GM12878 (cell line): ENCODE results near the gene CYP4F3. TPM values are rescaled to one million over a fixed set of nuclear protein-coding genes. Genes with fewer than 3 reads are reported as not detected.

Source experiments
- ATAC-seq: fragments of 200-7000 bp; cut with Tn5 transposase; 3 replicates; pipeline ENCODE4 v1.9.1; 2020; ENCODE audit warnings: mild to moderate bottlenecking, moderate library complexity
- BruUV-seq: library from RNA; stranded (reverse); fragments of 400-500 nt; replicated peaks from 2 replicates; lab custom pipeline; 2021; lab: Mats Ljungman, UMichigan
- CTCF ChIA-PET: fragments of 300-600 bp; sonication (Branson Sonifier 250); formaldehyde crosslinking; extraction: SDS; loops from one replicate; lab custom pipeline; 2021; ENCODE audit warnings: inconsistent platforms; lab: Yijun Ruan, JAX
- POLR2A ChIA-PET: fragments of 350-600 bp; formaldehyde crosslinking; extraction: SDS; loops from one replicate; lab custom pipeline; 2021; ENCODE audit warnings: inconsistent platforms; lab: Charles Lee
- RAD21 ChIA-PET: fragments of 300-600 bp; sonication (Branson Sonifier 250); formaldehyde crosslinking; loops from one replicate; lab custom pipeline; 2023; ENCODE audit warnings: antibody characterized with exemption; ENCODE audit not compliant: unreplicated experiment; lab: Charles Lee
- SMC1A ChIA-PET: fragments of 300-600 bp; sonication (Branson Sonifier 250); formaldehyde crosslinking; loops from one replicate; lab custom pipeline; 2023; ENCODE audit not compliant: unreplicated experiment, uncharacterized antibody; lab: Charles Lee
- DNase-seq: peaks from one replicate; pipeline ENCODE4 v3.0.0-alpha.2; 2011; ENCODE audit warnings: low read depth, low spot score
- FAIRE-seq: peaks from 3 replicates; lab custom pipeline; 2011; peaks lifted over from hg19 to GRCh38; lab: Jason Lieb, UNC
- H2AFZ ChIP-seq: 2 replicates; pipeline ENCODE4 v1.6.0; 2011; ENCODE audit warnings: low read depth, low read length, control low read depth; ENCODE audit not compliant: control insufficient read depth
- H3K27ac ChIP-seq: 2 replicates; pipeline ENCODE4 v1.5.1; 2011; ENCODE audit warnings: control low read depth; ENCODE audit not compliant: control insufficient read depth, insufficient read depth
- H3K27me3 ChIP-seq, 2 experiments: replicated peaks in 1 of 2; 2 replicates each; pipeline versions ENCODE4 v1.6.0 to v1.6.1; 2011; ENCODE audit warnings: low read length in 1 of 2; ENCODE audit not compliant: control insufficient read depth in 2 of 2, insufficient read depth in 2 of 2
- H3K36me3 ChIP-seq, 2 experiments: 2 replicates each; pipeline ENCODE4 v1.5.1; 2011; ENCODE audit warnings: low read length in 1 of 2; ENCODE audit not compliant: control insufficient read depth in 2 of 2, insufficient read depth in 2 of 2
- H3K4me1 ChIP-seq: 2 replicates; pipeline ENCODE4 v1.6.1; 2011; ENCODE audit warnings: mild to moderate bottlenecking, low read length, moderate library complexity, mixed read lengths; ENCODE audit not compliant: control insufficient read depth, insufficient read depth
- H3K4me2 ChIP-seq: 2 replicates; pipeline ENCODE4 v1.6.0; 2011; ENCODE audit warnings: control low read depth; ENCODE audit not compliant: control insufficient read depth, insufficient read depth
- H3K4me3 ChIP-seq: fragments of 200-600 bp; sonication (generic); 2 replicates; pipeline ENCODE4 v1.5.1; 2016
- H3K79me2 ChIP-seq: 2 replicates; pipeline ENCODE4 v1.6.0; 2011; ENCODE audit warnings: low read length; ENCODE audit not compliant: control insufficient read depth, insufficient read depth
- H3K9ac ChIP-seq: 2 replicates; pipeline ENCODE4 v1.8.0; 2011; ENCODE audit warnings: low read length, control low read depth, mixed read lengths; ENCODE audit not compliant: control insufficient read depth, insufficient read depth
- H3K9me3 ChIP-seq: replicated peaks from 3 replicates; pipeline ENCODE4 v1.5.1; 2011; ENCODE audit warnings: mild to moderate bottlenecking, low read length; ENCODE audit not compliant: control insufficient read depth, insufficient read depth
- H4K20me1 ChIP-seq: 2 replicates; pipeline ENCODE4 v1.6.0; 2011; ENCODE audit not compliant: control insufficient read depth, insufficient read depth
- BCL11A ChIP-seq: IDR thresholded peaks from 2 replicates; pipeline ENCODE4 v1.6.1; 2011; ENCODE audit warnings: low read depth, low read length
- CEBPB ChIP-seq, 2 experiments: fragments of 150-350 bp in 1 of 2; IDR thresholded peaks; 2 replicates each; pipeline ENCODE4 v1.6.1; 2012 to 2014; ENCODE audit warnings: low read depth in 2 of 2, low read length in 2 of 2, borderline replicate concordance in 1 of 2, inconsistent platforms in 1 of 2
- EZH2 ChIP-seq: IDR thresholded peaks from 2 replicates; pipeline ENCODE4 v1.6.1; 2012; ENCODE audit warnings: low read depth, mild to moderate bottlenecking, control low read depth, inconsistent platforms, low read length, borderline replicate concordance; ENCODE audit not compliant: control insufficient read depth
- FOXK2 ChIP-seq: fragments of 450-650 bp; IDR thresholded peaks from 2 replicates; pipeline ENCODE4 v1.6.1; 2017; ENCODE audit warnings: mild to moderate bottlenecking, moderate library complexity
- IRF4 ChIP-seq: IDR thresholded peaks from 2 replicates; pipeline ENCODE4 v1.6.1; 2011; ENCODE audit warnings: low read depth, low read length
- KDM1A ChIP-seq: fragments of 200-600 bp; sonication (generic); IDR thresholded peaks from 2 replicates; pipeline ENCODE4 v1.6.1; 2016; ENCODE audit warnings: borderline replicate concordance
- MTA2 ChIP-seq: fragments of 450-650 bp; IDR thresholded peaks from 2 replicates; pipeline ENCODE4 v1.6.1; 2016; ENCODE audit warnings: low read depth, mild to moderate bottlenecking, moderate library complexity
- NFXL1 ChIP-seq: fragments of 450-650 bp; IDR thresholded peaks from 2 replicates; pipeline ENCODE4 v1.6.1; 2017; ENCODE audit warnings: antibody characterized with exemption, mild to moderate bottlenecking, borderline replicate concordance
- RFX5 ChIP-seq: IDR thresholded peaks from 2 replicates; pipeline ENCODE4 v1.6.1; 2011; ENCODE audit warnings: low read depth, low read length, improper control_type of control experiment
- SREBF2 ChIP-seq: IDR thresholded peaks from 2 replicates; pipeline ENCODE4 v1.6.1; 2012; ENCODE audit warnings: mild to moderate bottlenecking, low read length
- STAT1 ChIP-seq: fragments of 450-650 bp; conservative IDR thresholded peaks from 2 replicates; pipeline ENCODE4 v1.6.1; 2014; ENCODE audit warnings: antibody characterized with exemption, mild to moderate bottlenecking
- SUPT20H ChIP-seq: IDR thresholded peaks from 2 replicates; pipeline ENCODE4 v1.6.1; 2011; ENCODE audit warnings: low read depth, mild to moderate bottlenecking, low read length, moderate library complexity, borderline replicate concordance; ENCODE audit not compliant: control insufficient read depth
- TARDBP ChIP-seq: IDR thresholded peaks from 2 replicates; pipeline ENCODE4 v1.6.1; 2016; ENCODE audit warnings: borderline replicate concordance
- ZNF207 ChIP-seq: fragments of 450-650 bp; IDR thresholded peaks from 2 replicates; pipeline ENCODE4 v1.6.1; 2014; ENCODE audit warnings: antibody characterized with exemption, mild to moderate bottlenecking, borderline replicate concordance
- WGBS: methylation state at CpG from one replicate; pipeline ENCODE4 v1.1.6; 2016; ENCODE audit warnings: low lambda C conversion rate; ENCODE audit not compliant: insufficient replicate concordance, insufficient coverage; ENCODE audit errors: missing lambda C conversion rate; 5-methylcytosine and 5-hydroxymethylcytosine counted together
- in situ Hi-C: fragments of 300-500 bp; cut with MboI; formaldehyde crosslinking; loops from 9 replicates; pipeline ENCODE4 v1.14.3; 2018; ENCODE audit warnings: mixed read lengths
- intact Hi-C: fragments of 100-400 bp; cut with micrococcal nuclease; formaldehyde crosslinking; loops from one replicate; pipeline ENCODE4 v1.14.2; 2022; ENCODE audit not compliant: unreplicated experiment
- polyA plus RNA-seq, 11 experiments: library from polyadenylated mRNA; depleted of rRNA in 4 of 11; unstranded in 6 of 11; stranded (reverse) in 5 of 11; fragments of >200 nt; fragmentation: Nextera tagmentation in 4 of 11; fragmentation: Illumina TruSeq in 1 of 11; extraction: Ambion mirVana in 4 of 11; extraction: Trizol in 1 of 11; gene quantifications; 1 replicate in 1 of 11; 2 replicates in 10 of 11; pipeline versions ENCODE4 v1.2.1 to v1.2.3, GENCODE V29; 2011 to 2016; ENCODE audit warnings: inconsistent platforms in 2 of 11, missing spikeins in 2 of 11, low read depth in 1 of 11
- total RNA-seq, 4 experiments: library from RNA; depleted of rRNA in 3 of 4; stranded (reverse); fragments of >200 nt in 3 of 4; fragmentation: Illumina TruSeq in 1 of 4; extraction: Trizol in 1 of 4; gene quantifications; 2 replicates each; pipeline versions ENCODE4 v1.2.1 to v1.2.3, GENCODE V29; 2013 to 2021
- TF ChIP-seq, protein P1 (sequence below): fragments of 450-650 bp; IDR thresholded peaks from 2 replicates; pipeline ENCODE4 v1.6.1; 2016; ENCODE audit warnings: mild to moderate bottlenecking
- TF ChIP-seq, protein P2 (sequence below): fragments of 450-650 bp; IDR thresholded peaks from 2 replicates; pipeline ENCODE4 v1.6.1; 2016; ENCODE audit warnings: mild to moderate bottlenecking

The CYP4F3 gene
- total and polyA plus RNA-seq, 10 of the 15 experiments (the other 5 are each of a cell fraction or from before 2014, with no cell fraction given): 0.08 to 4.7 (median 1.2) TPM

DNA sequence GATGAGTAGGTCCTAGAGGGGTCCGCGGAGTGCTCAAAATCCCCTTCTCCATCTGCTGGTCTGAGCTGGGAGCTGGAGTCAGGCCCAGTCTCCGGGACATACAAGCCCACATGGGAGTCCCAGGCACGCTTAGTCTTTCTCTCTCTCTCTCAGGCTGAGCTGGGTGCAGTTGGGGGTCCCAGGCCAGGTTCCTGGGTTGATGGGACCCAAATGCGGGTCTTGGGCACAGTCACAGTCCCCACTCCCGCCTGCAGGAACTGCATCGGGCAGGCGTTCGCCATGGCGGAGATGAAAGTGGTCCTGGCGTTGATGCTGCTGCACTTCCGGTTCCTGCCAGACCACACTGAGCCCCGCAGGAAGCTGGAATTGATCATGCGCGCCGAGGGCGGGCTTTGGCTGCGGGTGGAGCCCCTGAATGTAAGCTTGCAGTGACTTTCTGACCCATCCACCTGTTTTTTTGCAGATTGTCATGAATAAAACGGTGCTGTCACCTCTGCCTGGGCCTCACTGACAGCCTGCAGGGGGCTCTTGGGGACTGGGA, 56.0 kb downstream of the CYP4F3 start:
- no peak overlapping the region for H2AFZ ChIP-seq
- 29% methylated on average over 19 of the region's 19 CpGs for WGBS
- no peak for DNase-seq

DNA sequence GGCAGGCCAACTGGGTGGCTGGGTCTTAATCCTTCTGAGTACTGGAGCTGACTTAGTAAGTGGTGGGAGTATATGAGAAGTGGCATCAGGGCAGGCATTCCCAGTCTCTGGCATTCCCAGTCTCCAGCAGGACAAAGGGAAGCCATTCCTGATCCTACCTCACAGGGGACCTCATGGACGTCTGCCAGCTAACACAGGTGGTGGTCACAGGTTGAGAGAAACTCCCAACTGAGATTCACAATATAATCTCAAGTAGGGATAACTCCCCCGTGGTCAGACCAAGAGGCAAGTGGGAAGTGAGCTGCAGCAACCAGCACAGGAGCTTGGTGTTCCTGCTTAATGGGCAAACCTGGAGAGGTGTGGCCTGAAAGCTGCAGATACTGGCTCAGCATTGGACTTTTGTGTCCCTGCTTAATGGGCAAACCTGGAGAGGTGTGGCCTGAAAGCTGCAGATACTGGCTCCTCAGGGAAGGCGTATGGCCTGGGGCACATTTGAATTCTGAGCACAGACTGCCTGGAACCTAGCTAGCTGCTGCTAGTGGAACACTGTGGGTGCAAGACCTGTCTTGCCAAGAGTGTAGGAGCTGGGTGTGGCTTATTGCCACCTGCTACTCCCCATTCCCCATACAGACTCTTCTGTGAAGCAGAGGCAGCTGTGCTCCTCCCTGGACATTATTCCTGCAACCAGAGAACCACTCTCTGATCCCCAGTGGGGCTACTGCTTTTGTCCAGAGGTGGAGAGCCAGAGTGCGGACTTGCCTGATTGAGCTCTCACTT, 61.2 kb downstream of the CYP4F3 start:
- ChIA-PET CTCF (interaction anchor here (0.6 kb wide), 1 partner anchor 749 kb away, joined by 3 read pairs; no protein-coding TSS in a partner anchor), POLR2A (no interaction called here), RAD21 (no interaction called here), SMC1A (interaction anchor here (0.6 kb wide), 1 partner anchor 135 kb away, joined by 3 read pairs; no protein-coding TSS in a partner anchor)
- in situ Hi-C loops: no loop called here
- no peak for DNase-seq
- H3K4me3 ChIP-seq: no peak overlapping the region
- WGBS: 3% methylated on average over 4 of the region's 4 CpGs
- BruUV-seq: no TSS peak
- TF ChIP-seq TARDBP: no peak
- no peak for TF ChIP-seq IRF4
- TF ChIP-seq SUPT20H: no peak
- no peak for TF ChIP-seq SREBF2
- no peak for TF ChIP-seq STAT1
- TF ChIP-seq, protein P1, sequence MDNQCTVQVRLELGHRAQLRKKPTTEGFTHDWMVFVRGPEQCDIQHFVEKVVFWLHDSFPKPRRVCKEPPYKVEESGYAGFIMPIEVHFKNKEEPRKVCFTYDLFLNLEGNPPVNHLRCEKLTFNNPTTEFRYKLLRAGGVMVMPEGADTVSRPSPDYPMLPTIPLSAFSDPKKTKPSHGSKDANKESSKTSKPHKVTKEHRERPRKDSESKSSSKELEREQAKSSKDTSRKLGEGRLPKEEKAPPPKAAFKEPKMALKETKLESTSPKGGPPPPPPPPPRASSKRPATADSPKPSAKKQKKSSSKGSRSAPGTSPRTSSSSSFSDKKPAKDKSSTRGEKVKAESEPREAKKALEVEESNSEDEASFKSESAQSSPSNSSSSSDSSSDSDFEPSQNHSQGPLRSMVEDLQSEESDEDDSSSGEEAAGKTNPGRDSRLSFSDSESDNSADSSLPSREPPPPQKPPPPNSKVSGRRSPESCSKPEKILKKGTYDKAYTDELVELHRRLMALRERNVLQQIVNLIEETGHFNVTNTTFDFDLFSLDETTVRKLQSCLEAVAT: no peak
- TF ChIP-seq, protein P2, sequence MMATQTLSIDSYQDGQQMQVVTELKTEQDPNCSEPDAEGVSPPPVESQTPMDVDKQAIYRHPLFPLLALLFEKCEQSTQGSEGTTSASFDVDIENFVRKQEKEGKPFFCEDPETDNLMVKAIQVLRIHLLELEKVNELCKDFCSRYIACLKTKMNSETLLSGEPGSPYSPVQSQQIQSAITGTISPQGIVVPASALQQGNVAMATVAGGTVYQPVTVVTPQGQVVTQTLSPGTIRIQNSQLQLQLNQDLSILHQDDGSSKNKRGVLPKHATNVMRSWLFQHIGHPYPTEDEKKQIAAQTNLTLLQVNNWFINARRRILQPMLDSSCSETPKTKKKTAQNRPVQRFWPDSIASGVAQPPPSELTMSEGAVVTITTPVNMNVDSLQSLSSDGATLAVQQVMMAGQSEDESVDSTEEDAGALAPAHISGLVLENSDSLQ: no peak
- TF ChIP-seq EZH2: no peak
- TF ChIP-seq FOXK2: no peak
- no peak for TF ChIP-seq RFX5
- no peaks in the 10 kb centered on the region for H3K4me1 ChIP-seq
- no peak overlapping the region for H3K27ac ChIP-seq
- intact Hi-C loops: no loop called here
- H3K27me3 ChIP-seq: no peaks in the 10 kb centered on the region
- no peak overlapping the region for H2AFZ ChIP-seq
- no peaks in the 10 kb centered on the region for H3K79me2 ChIP-seq
- ATAC-seq: no peak
- H3K4me2 ChIP-seq: no peak overlapping the region
- H3K9me3 ChIP-seq: no peaks in the 10 kb centered on the region
- H3K36me3 ChIP-seq: no peaks in the 10 kb centered on the region
- no peaks in the 10 kb centered on the region for H4K20me1 ChIP-seq
- no peak for FAIRE-seq
- H3K9ac ChIP-seq: no peak overlapping the region

More for the DNA sequence above, 56.0 kb downstream of the CYP4F3 start:
- SMC1A ChIA-PET: no interaction called here
- Histone ChIP-seq H3K4me3 (no peak overlapping the region), H3K36me3 (no peaks in the 10 kb centered on the region), H3K9me3 (no peaks in the 10 kb centered on the region; the same call in 2 of the 3 replicates), H3K9ac (no peak overlapping the region), H3K4me1 (no peaks in the 10 kb centered on the region), H3K4me2 (no peak overlapping the region), H3K27ac (no peak overlapping the region), H3K27me3 (no peaks in the 10 kb centered on the region), H3K79me2 (no peaks in the 10 kb centered on the region), H4K20me1 (no peaks in the 10 kb centered on the region)
- BruUV-seq: no TSS peak
- TF ChIP-seq BCL11A: no peak
- no peak for TF ChIP-seq MTA2
- TF ChIP-seq NFXL1: no peak
- no peak for TF ChIP-seq KDM1A
- no peak for TF ChIP-seq STAT1
- no peak for TF ChIP-seq SUPT20H
- TF ChIP-seq CEBPB (IDR thresholded peaks at IDR 0.05; ENCODE audit: borderline replicate concordance in 1 of 2, low read depth in 2 of 2, low read length in 2 of 2): no peak
- no peak for TF ChIP-seq ZNF207
- TF ChIP-seq RFX5: no peak
- POLR2A ChIA-PET: no interaction called here
- FAIRE-seq (no peak), ATAC-seq (no peak)
- intact Hi-C loops (no loop called here), in situ Hi-C loops (no loop called here)
- RAD21 ChIA-PET: no interaction called here
- CTCF ChIA-PET: no interaction called here
